Lower lobe of right lung (tissue), 2 donors: Measurements from ENCODE around the gene TBCC. TPM values are rescaled to one million over a fixed set of nuclear protein-coding genes. Genes with fewer than 3 reads are reported as not detected.

Experiments
- ATAC-seq, 2 donors: fragments of 200-7000 bp; cut with Tn5 transposase; one replicate each; pipeline ENCODE4 v1.9.1; 2020 to 2022; ENCODE audit warnings: mild to moderate bottlenecking in 2 of 2, moderate library complexity in 2 of 2
- DNase-seq: peaks from one replicate; pipeline ENCODE4 v3.0.0-alpha.2; 2020
- H3K27ac ChIP-seq: fragments of 200-600 bp; one replicate; pipeline ENCODE4 v1.8.0; 2022
- H3K27me3 ChIP-seq: fragments of 200-600 bp; one replicate; pipeline ENCODE4 v1.8.0; 2022; ENCODE audit warnings: low read depth
- H3K36me3 ChIP-seq: fragments of 200-600 bp; one replicate; pipeline ENCODE4 v1.8.0; 2022; ENCODE audit warnings: mild to moderate bottlenecking
- H3K4me1 ChIP-seq: fragments of 200-600 bp; one replicate; pipeline ENCODE4 v1.8.0; 2022
- H3K4me3 ChIP-seq: fragments of 200-600 bp; one replicate; pipeline ENCODE4 v1.8.0; 2022; ENCODE audit warnings: mild to moderate bottlenecking
- H3K9me3 ChIP-seq: fragments of 200-600 bp; one replicate; pipeline ENCODE4 v1.8.0; 2022
- CTCF ChIP-seq: fragments of 200-600 bp; IDR thresholded peaks from one replicate; pipeline ENCODE4 v1.8.0; 2022; ENCODE audit warnings: antibody characterized with exemption, mild to moderate bottlenecking
- intact Hi-C: fragments of 100-400 bp; cut with DNase I; formaldehyde crosslinking; loops from one replicate; pipeline ENCODE4 v1.11.0; 2022
- total RNA-seq: library from RNA; stranded (reverse); fragmentation: NEBNext Ultra II Directional; extraction: Animal tissue kit (Norgen Biotek cat#: 25700); gene quantifications from one replicate; pipeline ENCODE4 v1.2.1, GENCODE V29; 2021
- donor health status: DM: no; HTN: yes; CAD: no; lungs with severe emphysema.

The TBCC gene
- total RNA-seq, 1 donor from 2014 or later: 19.3 TPM

GRCh38 chr6:42697268-42697655, 48.6 kb downstream of the TBCC start:
- H3K4me3 ChIP-seq: no peak overlapping the region
- H3K9me3 ChIP-seq: no peaks in the 10 kb centered on the region
- H3K4me1 ChIP-seq: peaks cover 16% of the 10 kb centered on the region
- ATAC-seq: no peak
- DNase-seq: no peak
- peaks cover 28% of the 10 kb centered on the region for H3K36me3 ChIP-seq
- TF ChIP-seq CTCF: no peak
- intact Hi-C loops: no loop called here
- H3K27me3 ChIP-seq: no peaks in the 10 kb centered on the region
- H3K27ac ChIP-seq: no peak overlapping the region

GRCh38 chr6:42696526-42697267, 49.2 kb downstream of the TBCC start:
- DNase-seq (no peak), ATAC-seq (no peak)
- Histone ChIP-seq H3K4me1 (peaks cover 16% of the 10 kb centered on the region), H3K36me3 (peaks cover 34% of the 10 kb centered on the region), H3K27me3 (no peaks in the 10 kb centered on the region), H3K4me3 (no peak overlapping the region), H3K27ac (no peak overlapping the region), H3K9me3 (no peaks in the 10 kb centered on the region)
- no peak for TF ChIP-seq CTCF
- intact Hi-C loops: no loop called here

GRCh38 chr6:42694586-42694985, 51.3 kb downstream of the TBCC start:
- H3K36me3 ChIP-seq: peaks cover 55% of the 10 kb centered on the region
- H3K4me1 ChIP-seq: peaks cover 16% of the 10 kb centered on the region
- H3K27ac ChIP-seq: peak overlapping the region; percentile 51
- no peak for TF ChIP-seq CTCF
- ATAC-seq (peak in 1 of 2 donors; percentile 38), DNase-seq (no peak)
- H3K27me3 ChIP-seq: no peaks in the 10 kb centered on the region
- intact Hi-C loops: no loop called here
- H3K4me3 ChIP-seq: no peak overlapping the region
- H3K9me3 ChIP-seq: no peaks in the 10 kb centered on the region

Other genes starting within 250 kb of the TBCC start
- gene UBR2, start 182.1 kb downstream of the TBCC start, total RNA-seq: 39.6 TPM
- gene PRPH2, start 23.5 kb downstream of the TBCC start, total RNA-seq: 0.68 TPM
- gene BICRAL, start 35.9 kb upstream of the TBCC start, total RNA-seq: 20.7 TPM
- 64.5 TPM for gene RPL7L1, start 133.5 kb upstream of the TBCC start, total RNA-seq
- gene PTCRA, start 169.9 kb upstream of the TBCC start, total RNA-seq: 9.8 TPM
- gene CNPY3, start 183.4 kb upstream of the TBCC start, total RNA-seq: 84.0 TPM
- 2.4 TPM for gene GNMT, start 214.7 kb upstream of the TBCC start, total RNA-seq
- 33.3 TPM for gene PEX6, start 233.1 kb upstream of the TBCC start, total RNA-seq
- 24.5 TPM for gene PPP2R5D, start 238.5 kb upstream of the TBCC start, total RNA-seq